ENCODE results near the gene ANKIB1. TPM values are rescaled to one million over a fixed set of nuclear protein-coding genes. Genes with fewer than 3 reads are reported as not detected.
"Not testable (repeated sequence)": the region's sequence is repeated elsewhere in the genome, so short reads cannot be mapped to it uniquely, and the experiment has no call there.

ANKIB1 gene
- total RNA-seq, 1 donor from 2014 or later, result 52.1 TPM

DNA sequence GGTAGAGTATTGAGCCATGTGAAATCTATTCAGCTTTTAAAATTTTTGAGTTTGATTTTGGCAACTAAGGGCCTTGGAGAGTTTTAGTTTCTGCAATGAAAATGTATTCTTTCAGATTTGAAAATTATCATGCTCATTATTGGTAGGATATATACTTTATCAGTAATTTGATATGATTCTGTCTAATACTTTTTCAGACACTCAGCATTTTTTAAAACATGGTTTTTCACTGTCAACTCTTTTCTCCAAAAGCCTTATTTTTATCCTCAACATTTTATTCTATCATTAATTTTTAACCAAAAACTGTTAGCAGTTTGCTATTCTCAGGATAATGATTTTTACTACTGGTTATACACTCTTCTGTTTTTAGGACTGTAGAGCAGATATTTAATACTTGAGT is 4.8 kb downstream of the ANKIB1 start:
- no peak overlapping the region for H3K9ac ChIP-seq
- Mint-ChIP-seq H3K27ac (no peak overlapping the region), H3K9me3 (peaks cover 7% of the 10 kb centered on the region), H3K4me1 (peaks cover 19% of the 10 kb centered on the region), H3K27me3 (ENCODE audit: insufficient read depth, low read depth) (no peaks in the 10 kb centered on the region), H3K4me3 (no peak overlapping the region), H3K36me3 (peaks cover 19% of the 10 kb centered on the region)
- H3K36me3 ChIP-seq, result no peaks in the 10 kb centered on the region
- DNase-seq (ENCODE audit: low spot score), result no peak
- no peak overlapping the region for H3K4me3 ChIP-seq
- H3K27ac ChIP-seq, result no peak overlapping the region
- H3F3A ChIP-seq (ENCODE audit: low read depth), result peaks cover 15% of the 10 kb centered on the region
- no peaks in the 10 kb centered on the region for H3K27me3 ChIP-seq
- no peak overlapping the region for H3K4me2 ChIP-seq
- H2AFZ ChIP-seq (replicated peaks), result no peak overlapping the region
- H3K4me1 ChIP-seq, result peaks cover 13% of the 10 kb centered on the region
- peaks cover 13% of the 10 kb centered on the region for H4K20me1 ChIP-seq (ENCODE audit: low read depth)
- TF ChIP-seq, protein P1, sequence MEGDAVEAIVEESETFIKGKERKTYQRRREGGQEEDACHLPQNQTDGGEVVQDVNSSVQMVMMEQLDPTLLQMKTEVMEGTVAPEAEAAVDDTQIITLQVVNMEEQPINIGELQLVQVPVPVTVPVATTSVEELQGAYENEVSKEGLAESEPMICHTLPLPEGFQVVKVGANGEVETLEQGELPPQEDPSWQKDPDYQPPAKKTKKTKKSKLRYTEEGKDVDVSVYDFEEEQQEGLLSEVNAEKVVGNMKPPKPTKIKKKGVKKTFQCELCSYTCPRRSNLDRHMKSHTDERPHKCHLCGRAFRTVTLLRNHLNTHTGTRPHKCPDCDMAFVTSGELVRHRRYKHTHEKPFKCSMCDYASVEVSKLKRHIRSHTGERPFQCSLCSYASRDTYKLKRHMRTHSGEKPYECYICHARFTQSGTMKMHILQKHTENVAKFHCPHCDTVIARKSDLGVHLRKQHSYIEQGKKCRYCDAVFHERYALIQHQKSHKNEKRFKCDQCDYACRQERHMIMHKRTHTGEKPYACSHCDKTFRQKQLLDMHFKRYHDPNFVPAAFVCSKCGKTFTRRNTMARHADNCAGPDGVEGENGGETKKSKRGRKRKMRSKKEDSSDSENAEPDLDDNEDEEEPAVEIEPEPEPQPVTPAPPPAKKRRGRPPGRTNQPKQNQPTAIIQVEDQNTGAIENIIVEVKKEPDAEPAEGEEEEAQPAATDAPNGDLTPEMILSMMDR (IDR thresholded peaks at IDR 0.05), result no peak
- TF ChIP-seq EZH2 (IDR thresholded peaks at IDR 0.05) (no peak), EZH2phosphoT487 (IDR thresholded peaks at IDR 0.05) (no peak)
- no peaks in the 10 kb centered on the region for H3K9me3 ChIP-seq (ENCODE audit: low read depth)
- peaks cover 94% of the 10 kb centered on the region for H3K79me2 ChIP-seq (ENCODE audit: low read depth)

DNA sequence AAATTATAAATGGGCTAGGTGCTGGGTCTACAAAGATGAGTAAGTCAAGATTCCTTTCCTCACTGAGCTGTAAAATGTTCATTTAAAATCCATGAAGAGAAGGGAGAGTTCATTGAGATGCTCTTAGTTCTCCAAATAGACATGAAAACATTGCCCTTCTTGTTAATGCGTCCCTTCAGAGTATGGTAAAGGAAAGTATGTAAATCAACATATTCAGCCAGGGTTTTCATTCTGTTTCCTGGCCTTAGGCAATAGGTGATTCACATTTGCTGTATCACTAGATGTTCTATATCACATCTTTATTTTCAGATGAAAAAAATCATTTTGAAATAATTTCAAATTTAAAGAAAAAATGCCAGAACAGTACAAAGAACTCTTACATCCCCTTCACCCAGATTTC is 5.4 kb downstream of the ANKIB1 start:
- Histone ChIP-seq H3K4me2 (no peak overlapping the region), H3K4me1 (peaks cover 13% of the 10 kb centered on the region), H2AFZ (replicated peaks) (no peak overlapping the region), H3F3A (ENCODE audit: low read depth) (peaks cover 9% of the 10 kb centered on the region), H4K20me1 (ENCODE audit: low read depth) (peaks cover 13% of the 10 kb centered on the region), H3K27me3 (no peaks in the 10 kb centered on the region), H3K27ac (no peak overlapping the region), H3K4me3 (no peak overlapping the region), H3K36me3 (no peaks in the 10 kb centered on the region), H3K79me2 (ENCODE audit: low read depth) (peaks cover 99% of the 10 kb centered on the region), H3K9me3 (ENCODE audit: low read depth) (no peaks in the 10 kb centered on the region), H3K9ac (no peak overlapping the region)
- Mint-ChIP-seq H3K4me3 (no peak overlapping the region), H3K36me3 (peaks cover 19% of the 10 kb centered on the region), H3K27ac (no peak overlapping the region), H3K9me3 (peaks cover 7% of the 10 kb centered on the region), H3K4me1 (peaks cover 19% of the 10 kb centered on the region), H3K27me3 (ENCODE audit: insufficient read depth, low read depth) (no peaks in the 10 kb centered on the region)
- DNase-seq (ENCODE audit: low spot score), result no peak
- TF ChIP-seq EZH2phosphoT487 (IDR thresholded peaks at IDR 0.05) (no peak), EZH2 (IDR thresholded peaks at IDR 0.05) (no peak)
- TF ChIP-seq, protein P1 (IDR thresholded peaks at IDR 0.05), result no peak

DNA sequence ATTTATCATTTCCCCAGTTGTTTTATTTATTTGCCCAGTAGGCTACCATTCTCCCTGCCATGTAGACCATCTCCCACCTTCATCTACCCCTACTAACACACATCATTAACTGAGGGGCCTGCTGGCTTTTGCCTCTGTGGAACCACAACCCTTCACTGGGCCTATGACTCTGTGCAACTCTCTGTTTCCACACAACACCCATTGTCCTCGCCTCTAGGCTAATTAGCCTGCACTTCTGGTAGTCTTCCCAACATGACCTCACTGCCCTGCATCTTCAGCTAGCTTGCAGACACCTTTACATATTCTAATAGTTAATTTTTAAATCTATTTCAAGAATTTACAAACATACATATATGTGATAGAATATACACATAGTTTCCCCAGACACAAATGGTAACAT is 7.5 kb downstream of the ANKIB1 start:
- H3K4me2 ChIP-seq, result no peak overlapping the region
- no peak overlapping the region for H3K4me3 Mint-ChIP-seq
- no peaks in the 10 kb centered on the region for H3F3A ChIP-seq (ENCODE audit: low read depth)
- H3K27ac ChIP-seq, result no peak overlapping the region
- no peak overlapping the region for H3K9ac ChIP-seq
- H3K4me1 Mint-ChIP-seq, result peaks cover 3% of the 10 kb centered on the region
- TF ChIP-seq EZH2phosphoT487 (IDR thresholded peaks at IDR 0.05) (no peak), EZH2 (IDR thresholded peaks at IDR 0.05) (no peak)
- TF ChIP-seq, protein P1 (IDR thresholded peaks at IDR 0.05), result no peak
- H3K36me3 Mint-ChIP-seq, result peaks cover 19% of the 10 kb centered on the region
- no peaks in the 10 kb centered on the region for H4K20me1 ChIP-seq (ENCODE audit: low read depth)
- H3K79me2 ChIP-seq (ENCODE audit: low read depth), result peaks cover 100% of the 10 kb centered on the region
- no peaks in the 10 kb centered on the region for H3K27me3 ChIP-seq
- peaks cover 1% of the 10 kb centered on the region for H3K4me1 ChIP-seq
- no peak for DNase-seq (ENCODE audit: low spot score)
- no peak overlapping the region for H3K4me3 ChIP-seq
- H3K27ac Mint-ChIP-seq, result no peak overlapping the region
- peaks cover 11% of the 10 kb centered on the region for H3K9me3 Mint-ChIP-seq
- no peaks in the 10 kb centered on the region for H3K36me3 ChIP-seq
- H3K27me3 Mint-ChIP-seq (ENCODE audit: insufficient read depth, low read depth), result peaks cover 2% of the 10 kb centered on the region
- H3K9me3 ChIP-seq (ENCODE audit: low read depth), result no peaks in the 10 kb centered on the region
- H2AFZ ChIP-seq (replicated peaks), result no peak overlapping the region

DNA sequence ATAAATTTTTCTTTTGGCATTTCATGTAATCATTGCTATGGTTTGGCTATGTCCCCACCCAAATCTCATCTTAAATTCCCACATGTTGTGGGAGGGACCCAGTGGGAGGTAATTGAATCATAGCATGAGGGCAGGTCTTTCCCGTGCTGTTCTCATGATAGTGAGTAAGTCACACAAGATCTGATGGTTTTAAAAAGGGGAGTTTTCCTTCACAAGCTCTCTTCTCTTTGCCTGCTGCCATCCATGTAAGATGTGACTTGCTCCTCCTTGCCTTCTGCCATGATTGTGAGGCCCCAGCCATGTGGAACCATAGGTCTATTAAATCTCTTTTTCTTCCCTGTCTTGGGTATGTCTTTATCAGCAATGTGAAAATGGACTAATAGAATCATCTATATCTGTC is 9.0 kb downstream of the ANKIB1 start:
- not testable (repeated sequence) for H3K36me3 ChIP-seq; H3K27me3 Mint-ChIP-seq (ENCODE audit: insufficient read depth, low read depth); H3K4me3 ChIP-seq; H3K4me1 Mint-ChIP-seq; H3K27ac ChIP-seq; H3K4me3 Mint-ChIP-seq; DNase-seq (ENCODE audit: low spot score); H3K4me1 ChIP-seq; H2AFZ ChIP-seq (replicated peaks); H3F3A ChIP-seq (ENCODE audit: low read depth); H3K9me3 ChIP-seq (ENCODE audit: low read depth); H3K27me3 ChIP-seq; H3K9ac ChIP-seq; H3K4me2 ChIP-seq; H3K27ac Mint-ChIP-seq; H4K20me1 ChIP-seq (ENCODE audit: low read depth)
- H3K9me3 Mint-ChIP-seq, result peaks cover 11% of the 10 kb centered on the region
- peaks cover 21% of the 10 kb centered on the region for H3K36me3 Mint-ChIP-seq
- peaks cover 100% of the 10 kb centered on the region for H3K79me2 ChIP-seq (ENCODE audit: low read depth)

Data from neural progenitor cell (in vitro differentiated cells).